Superior temporal gyrus (tissue), 1 donor: ENCODE data around the gene ZNF716.
"Not testable (repeated sequence)": the region's sequence is repeated elsewhere in the genome, so short reads cannot be mapped to it uniquely, and the experiment has no call there.

Experiments used
- DNase-seq: peaks from one replicate; pipeline ENCODE4 v3.0.0-alpha.2; 2016; ENCODE audit errors: extremely low spot score

Gene ZNF716

GRCh38 chr7:57425969-57426628, 23.9 kb upstream of the ZNF716 start:
- no peak for DNase-seq

- no peak for DNase-seq
Measured at GRCh38 chr7:57426629-57427003, 23.4 kb upstream of the ZNF716 start.

- DNase-seq = no peak
Measured at GRCh38 chr7:57427146-57427545, 22.8 kb upstream of the ZNF716 start.

- DNase-seq = no peak
Measured at GRCh38 chr7:57427594-57427993, 22.4 kb upstream of the ZNF716 start.

- DNase-seq = no peak
Measured at GRCh38 chr7:57432583-57432982, 17.4 kb upstream of the ZNF716 start.

GRCh38 chr7:57437581-57437980, 12.4 kb upstream of the ZNF716 start:
- no peak for DNase-seq

GRCh38 chr7:57438244-57438643, 11.7 kb upstream of the ZNF716 start:
- no peak for DNase-seq

- no peak for DNase-seq
Measured at GRCh38 chr7:57443567-57443966, 6.4 kb upstream of the ZNF716 start.

GRCh38 chr7:57469186-57469828, 19.3 kb downstream of the ZNF716 start:
- not testable (repeated sequence) for DNase-seq

GRCh38 chr7:57480304-57480703, 30.3 kb downstream of the ZNF716 start:
- DNase-seq = not testable (repeated sequence)

- not testable (repeated sequence) for DNase-seq
Measured at GRCh38 chr7:57485022-57485421, 35.0 kb downstream of the ZNF716 start.

GRCh38 chr7:57487957-57488356, 38.0 kb downstream of the ZNF716 start:
- DNase-seq = no peak

- not testable (repeated sequence) for DNase-seq
Measured at GRCh38 chr7:57495111-57495510, 45.1 kb downstream of the ZNF716 start.

- DNase-seq = no peak
Measured at GRCh38 chr7:57496395-57496794, 46.4 kb downstream of the ZNF716 start.

GRCh38 chr7:57505176-57505575, 55.2 kb downstream of the ZNF716 start:
- DNase-seq = no peak
